ENCODE measurements around the gene TLK1. TPM values are rescaled to one million over a fixed set of nuclear protein-coding genes. Genes with fewer than 3 reads are reported as not detected.
"Not testable (repeated sequence)": the region's sequence is repeated elsewhere in the genome, so short reads cannot be mapped to it uniquely, and the experiment has no call there.

TLK1 gene
- total RNA-seq, 1 experiment from 2014 or later: 10.1 TPM

GRCh38 chr2:171163261-171163660 is 2.6 kb upstream of the TLK1 start:
- intact Hi-C loops (cut with micrococcal nuclease): loop anchor here (10.0 kb wide), 1 partner anchor 182 kb away; no protein-coding TSS in a partner anchor
- no TSS peak for BruUV-seq (replicated peaks)
- H3K9ac ChIP-seq (ENCODE audit: low read length): no peak overlapping the region
- no peak for ATAC-seq
- ChIA-PET CTCF (no interaction called here), POLR2A (ENCODE audit: unreplicated experiment) (no interaction called here)
- no peaks in the 10 kb centered on the region for H3F3A ChIP-seq (ENCODE audit: low read length, unreplicated experiment)
- H3K27me3 ChIP-seq (ENCODE audit: low read length): no peaks in the 10 kb centered on the region
- TF ChIP-seq EZH2phosphoT487 (IDR thresholded peaks at IDR 0.05; ENCODE audit: borderline replicate concordance, low read length) (no peak), EZH2 (IDR thresholded peaks at IDR 0.05; ENCODE audit: low read length, unreplicated experiment) (no peak), CTCF (conservative IDR thresholded peaks at IDR 0.05; ENCODE audit: low read depth, low read length) (no peak)
- H3K4me2 ChIP-seq (ENCODE audit: low read length): no peak overlapping the region
- no peak overlapping the region for H3K4me3 ChIP-seq (ENCODE audit: low read length)
- H3K9me3 ChIP-seq (ENCODE audit: low read length): no peaks in the 10 kb centered on the region
- 0 out of 2 replicates have a peak, but pooled peaks cover 6% of the 10 kb centered on the region for H3K4me1 ChIP-seq (ENCODE audit: insufficient read depth, low read length)
- no peaks in the 10 kb centered on the region for H3K36me3 ChIP-seq (ENCODE audit: low read depth, low read length)
- no peak overlapping the region for H3K27ac ChIP-seq (ENCODE audit: low read length)
- peaks cover 21% of the 10 kb centered on the region for H3K79me2 ChIP-seq (ENCODE audit: low read length)
- no peak overlapping the region for H2AFZ ChIP-seq (ENCODE audit: low read length)
- no peak for DNase-seq
- H3K9me2 ChIP-seq (replicated peaks; ENCODE audit: low read length): no peaks in the 10 kb centered on the region
- peaks cover 10% of the 10 kb centered on the region for H4K20me1 ChIP-seq (ENCODE audit: low read length)

GRCh38 chr2:171162522-171163197 is 2.0 kb upstream of the TLK1 start:
- intact Hi-C loops (cut with micrococcal nuclease): loop anchor here (10.0 kb wide), 1 partner anchor 182 kb away; no protein-coding TSS in a partner anchor
- not testable (repeated sequence) for H3K4me2 ChIP-seq (ENCODE audit: low read length); ATAC-seq

GRCh38 chr2:171160956-171161740 is 455 bp upstream of the TLK1 start:
- DNase-seq (peak; percentile 71), ATAC-seq (peak; percentile 70)
- TSS peak; percentile 92 for BruUV-seq (replicated peaks)
- TF ChIP-seq CTCF (conservative IDR thresholded peaks at IDR 0.05; ENCODE audit: low read depth, low read length) (no peak), EZH2 (IDR thresholded peaks at IDR 0.05; ENCODE audit: low read length, unreplicated experiment) (no peak), EZH2phosphoT487 (IDR thresholded peaks at IDR 0.05; ENCODE audit: borderline replicate concordance, low read length) (no peak)
- Histone ChIP-seq H3K4me3 (ENCODE audit: low read length) (peak overlapping the region; percentile 100), H3F3A (ENCODE audit: low read length, unreplicated experiment) (no peaks in the 10 kb centered on the region), H4K20me1 (ENCODE audit: low read length) (peaks cover 29% of the 10 kb centered on the region), H3K4me2 (ENCODE audit: low read length) (peak overlapping the region; percentile 94), H3K4me1 (ENCODE audit: insufficient read depth, low read length) (peaks cover 10% of the 10 kb centered on the region), H3K27ac (ENCODE audit: low read length) (peak overlapping the region; percentile 84), H3K36me3 (ENCODE audit: low read depth, low read length) (no peaks in the 10 kb centered on the region), H3K9ac (ENCODE audit: low read length) (peak overlapping the region; percentile 92), H3K9me2 (replicated peaks; ENCODE audit: low read length) (no peaks in the 10 kb centered on the region), H3K27me3 (ENCODE audit: low read length) (no peaks in the 10 kb centered on the region), H2AFZ (ENCODE audit: low read length) (peak overlapping the region; percentile 99), H3K9me3 (ENCODE audit: low read length) (no peaks in the 10 kb centered on the region), H3K79me2 (ENCODE audit: low read length) (peaks cover 42% of the 10 kb centered on the region)
- intact Hi-C loops (cut with micrococcal nuclease): loop anchor here (1.0 to 10.0 kb wide), 2 partner anchors 184 to 255 kb away; no protein-coding TSS in a partner anchor
- CTCF ChIA-PET: interaction anchor here (2.3 kb wide), 1 partner anchor 255 kb away, joined by 6 read pairs; no protein-coding TSS in a partner anchor
- POLR2A ChIA-PET (ENCODE audit: unreplicated experiment): no interaction called here

More at GRCh38 chr2:171162522-171163197, 2.0 kb upstream of the TLK1 start:
- H3K4me1 ChIP-seq (ENCODE audit: insufficient read depth, low read length); DNase-seq; H3F3A ChIP-seq (ENCODE audit: low read length, unreplicated experiment); H3K27me3 ChIP-seq (ENCODE audit: low read length); BruUV-seq (replicated peaks); H3K36me3 ChIP-seq (ENCODE audit: low read depth, low read length); H3K9me2 ChIP-seq (replicated peaks; ENCODE audit: low read length); H3K9ac ChIP-seq (ENCODE audit: low read length); H3K27ac ChIP-seq (ENCODE audit: low read length); CTCF ChIA-PET; H3K4me3 ChIP-seq (ENCODE audit: low read length); H3K9me3 ChIP-seq (ENCODE audit: low read length); H2AFZ ChIP-seq (ENCODE audit: low read length); POLR2A ChIA-PET (ENCODE audit: unreplicated experiment): not testable (repeated sequence)
- Histone ChIP-seq H4K20me1 (ENCODE audit: low read length) (peaks cover 16% of the 10 kb centered on the region), H3K79me2 (ENCODE audit: low read length) (peaks cover 27% of the 10 kb centered on the region)
